ENCODE data around the gene PDLIM4.

Gene PDLIM4

GRCh38 chr5:132227485-132228240 lies 29.8 kb upstream of the PDLIM4 start, which contains the start of gene P4HA2:
Gene P4HA2, minus strand, starts transcription at chr5:132227853. Its CDS starts 9,227 bp downstream, at chr5:132218626.
- no peak for DNase-seq (ENCODE audit: low read depth)

DNA sequence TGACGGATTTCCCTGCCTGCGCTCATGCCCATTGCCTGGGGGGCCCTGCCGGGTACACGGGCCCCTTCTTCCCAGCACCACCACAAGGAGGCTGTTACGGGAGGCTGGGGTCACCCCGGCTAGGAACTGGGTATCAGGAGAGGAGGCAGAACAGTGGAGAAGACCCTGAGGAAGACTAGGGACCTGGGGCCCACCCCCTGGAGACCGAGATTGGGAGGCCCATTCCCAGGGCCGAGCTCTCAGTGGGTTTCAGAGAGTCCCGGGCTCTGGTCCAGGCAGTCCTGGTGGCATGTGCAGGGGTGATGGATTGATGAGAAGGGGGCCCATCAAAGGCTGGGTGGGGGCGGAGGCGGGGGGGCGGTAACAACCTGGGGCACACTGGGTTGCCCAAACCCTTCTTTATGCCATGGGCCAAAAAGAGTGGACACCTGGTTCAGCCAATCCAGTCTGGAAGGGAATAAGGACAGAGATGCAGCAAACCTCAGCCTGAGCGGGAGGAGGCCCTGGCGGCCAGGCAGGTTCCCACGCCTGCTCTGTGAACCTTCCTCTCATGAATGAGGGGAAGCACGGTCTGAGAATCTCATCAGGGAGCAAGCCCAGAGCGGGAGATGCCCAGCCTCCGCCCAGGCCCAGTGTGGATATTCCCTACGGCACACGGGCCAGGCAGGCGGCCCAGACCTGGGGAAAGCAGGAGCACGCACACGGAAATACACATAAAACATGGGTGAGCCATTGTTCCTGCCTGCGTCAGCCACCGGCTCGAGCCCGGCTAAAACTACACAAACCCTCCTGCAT lies 29.1 kb upstream of the PDLIM4 start:
- DNase-seq (ENCODE audit: low read depth), result no peak

- no peak for DNase-seq (ENCODE audit: low read depth)
Measured at GRCh38 chr5:132229236-132229635, 28.3 kb upstream of the PDLIM4 start.

- no peak for DNase-seq (ENCODE audit: low read depth)
Measured at GRCh38 chr5:132230871-132231270, 26.6 kb upstream of the PDLIM4 start.

DNA sequence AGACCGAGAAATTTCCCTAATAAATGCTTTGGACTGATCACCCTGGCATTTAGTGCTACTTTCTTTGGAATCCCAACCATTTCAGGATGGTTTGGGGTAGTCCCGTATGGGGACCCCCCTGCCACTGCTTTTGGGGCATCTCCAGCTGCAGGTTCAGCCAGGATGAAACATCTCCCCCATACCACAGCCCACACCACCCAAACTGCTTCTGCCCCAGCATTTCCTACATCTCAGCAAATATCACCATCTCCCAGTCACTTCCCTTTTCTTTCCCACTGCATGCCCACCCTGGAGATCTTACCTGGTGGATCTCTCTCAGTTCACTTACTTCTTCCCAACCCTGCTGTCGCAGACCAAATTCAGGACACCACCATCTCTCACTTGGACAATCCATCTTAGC lies 25.0 kb upstream of the PDLIM4 start:
- DNase-seq (ENCODE audit: low read depth), result no peak

GRCh38 chr5:132233081-132233480 lies 24.4 kb upstream of the PDLIM4 start:
- no peak for DNase-seq (ENCODE audit: low read depth)

DNA sequence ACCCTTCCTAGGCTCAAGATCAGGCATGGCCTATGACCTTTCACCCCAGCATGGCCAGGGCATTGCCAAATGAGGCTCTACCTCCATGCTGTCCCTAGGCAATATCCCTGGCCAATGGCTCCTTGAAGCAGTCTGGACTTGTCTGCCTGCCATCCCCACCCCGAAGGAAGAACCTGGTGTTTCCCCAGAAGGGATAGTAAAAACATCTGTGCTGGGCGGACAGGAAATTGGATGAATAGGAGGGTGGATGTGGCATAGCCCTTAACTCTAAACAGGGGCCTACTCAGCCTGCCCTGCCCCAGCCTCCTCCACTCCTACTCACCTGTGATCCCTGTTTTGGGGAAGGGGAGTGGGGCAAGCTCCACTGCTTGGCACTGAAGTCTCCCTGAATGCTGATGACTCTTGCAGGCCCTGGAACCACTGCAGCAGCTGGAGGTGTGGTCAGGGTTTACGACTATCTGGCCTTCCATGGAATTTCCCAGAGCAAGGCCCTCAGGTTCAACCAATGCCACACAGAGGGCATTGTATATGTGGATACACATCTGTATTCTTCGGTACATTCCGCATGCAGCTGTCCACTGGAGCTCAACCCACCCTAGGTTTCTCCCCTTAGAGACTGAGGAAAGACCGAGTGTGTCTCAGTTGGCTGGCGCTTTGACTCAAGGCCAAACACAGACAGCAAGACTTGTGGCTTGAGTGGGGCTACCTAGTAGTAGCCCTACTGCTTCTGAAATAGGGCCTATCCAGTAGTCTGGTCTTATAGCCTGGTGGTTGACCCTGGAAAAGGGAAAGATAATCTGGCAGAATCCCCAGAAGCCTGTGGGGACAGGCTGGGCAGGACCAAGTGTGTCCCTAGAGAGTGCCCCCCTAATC lies 23.4 kb upstream of the PDLIM4 start:
- DNase-seq (ENCODE audit: low read depth), result no peak

DNA sequence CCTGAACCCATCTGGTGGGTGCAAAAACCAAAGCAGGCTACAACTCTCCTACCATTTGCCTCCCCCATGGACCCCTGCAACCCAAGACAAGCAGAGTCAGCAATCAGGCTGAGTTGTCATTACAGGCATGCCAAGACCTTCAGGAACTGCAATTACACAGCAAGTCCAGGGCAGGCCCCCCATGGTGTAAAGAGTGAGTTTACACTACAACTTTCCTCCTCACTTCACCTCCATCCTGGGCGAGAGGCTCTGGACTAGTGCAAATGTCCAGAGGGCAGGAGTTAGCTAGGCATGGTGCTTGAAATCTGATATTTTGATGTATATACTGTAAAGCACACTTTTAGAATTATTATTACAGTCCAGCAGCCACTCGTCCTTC lies 22.8 kb upstream of the PDLIM4 start:
- DNase-seq (ENCODE audit: low read depth), result no peak

- DNase-seq (ENCODE audit: low read depth), result no peak
Measured at GRCh38 chr5:132235340-132235739, 22.2 kb upstream of the PDLIM4 start.

DNA sequence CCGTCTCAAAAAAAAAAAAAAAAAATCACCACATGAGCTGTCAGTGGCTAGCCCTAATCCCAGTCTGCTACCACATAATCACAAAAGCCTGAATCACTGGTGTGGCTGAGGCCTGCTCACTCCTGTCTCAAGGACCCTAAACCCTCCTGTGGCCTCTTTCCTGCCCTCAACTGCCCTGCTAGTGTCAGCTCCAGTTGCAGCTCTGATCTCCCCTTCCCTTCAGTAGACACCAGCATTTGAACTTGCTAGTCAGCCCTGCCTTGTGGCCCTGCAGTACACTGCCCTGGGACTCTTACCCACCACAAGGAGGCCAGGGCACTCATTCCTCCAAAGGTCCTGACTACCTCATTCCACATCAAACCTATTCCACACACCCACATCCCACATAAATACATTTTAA lies 20.4 kb upstream of the PDLIM4 start:
- no peak for DNase-seq (ENCODE audit: low read depth)

DNA sequence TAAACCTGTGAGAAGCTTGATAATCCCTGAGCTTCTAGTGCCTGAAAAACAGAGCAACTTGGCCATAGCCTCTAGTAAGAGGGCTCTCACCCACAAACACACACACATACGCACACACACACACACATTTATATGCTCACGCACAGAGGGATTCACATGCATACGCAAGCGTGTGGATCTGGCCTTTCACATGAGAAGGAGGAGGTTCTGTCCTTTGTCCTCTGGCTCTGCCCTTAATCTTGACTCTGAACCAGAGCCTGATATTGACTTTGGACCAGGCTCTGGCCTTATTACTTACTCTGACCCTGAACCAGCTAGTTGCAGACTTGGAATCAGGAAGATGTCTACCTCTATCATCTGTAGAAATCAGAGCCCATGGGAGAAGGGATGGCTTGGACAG lies 19.8 kb upstream of the PDLIM4 start:
- no peak for DNase-seq (ENCODE audit: low read depth)

GRCh38 chr5:132238169-132238744 lies 19.2 kb upstream of the PDLIM4 start:
- DNase-seq (ENCODE audit: low read depth), result no peak

DNA sequence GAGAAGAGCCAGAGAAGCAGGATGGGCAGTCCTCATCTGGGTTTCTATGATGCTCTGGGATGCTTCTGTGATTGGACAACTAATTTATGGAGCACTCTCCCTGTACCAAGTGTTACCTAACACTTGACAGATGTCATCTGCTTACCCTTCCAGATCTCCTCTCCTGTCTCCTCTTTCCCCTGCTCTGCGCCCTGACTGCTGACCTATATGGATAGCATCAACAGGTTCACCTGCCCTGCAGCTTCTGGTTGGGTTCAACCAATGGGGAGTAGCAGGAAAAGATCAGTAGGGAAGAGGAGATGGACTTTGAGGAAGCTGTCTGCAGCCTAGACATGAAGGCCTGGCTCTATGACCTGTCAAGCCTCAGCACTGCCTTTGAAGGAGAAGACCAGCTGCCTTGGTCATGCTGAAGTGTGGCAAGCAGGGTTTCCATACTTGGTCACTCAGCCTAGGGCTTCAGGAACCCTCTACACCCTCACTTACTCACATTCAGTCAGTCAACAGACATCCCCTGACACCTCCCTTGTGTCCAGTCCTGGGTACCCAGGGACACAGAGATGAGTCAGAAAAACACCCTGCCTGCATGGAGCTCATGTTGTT lies 18.5 kb upstream of the PDLIM4 start:
- DNase-seq (ENCODE audit: low read depth), result no peak

GRCh38 chr5:132239776-132240175 lies 17.7 kb upstream of the PDLIM4 start:
- DNase-seq (ENCODE audit: low read depth), result no peak

GRCh38 chr5:132243366-132243977 lies 14.0 kb upstream of the PDLIM4 start:
- no peak for DNase-seq (ENCODE audit: low read depth)

GRCh38 chr5:132245593-132245992 lies 11.9 kb upstream of the PDLIM4 start:
- DNase-seq (ENCODE audit: low read depth), result no peak

DNA sequence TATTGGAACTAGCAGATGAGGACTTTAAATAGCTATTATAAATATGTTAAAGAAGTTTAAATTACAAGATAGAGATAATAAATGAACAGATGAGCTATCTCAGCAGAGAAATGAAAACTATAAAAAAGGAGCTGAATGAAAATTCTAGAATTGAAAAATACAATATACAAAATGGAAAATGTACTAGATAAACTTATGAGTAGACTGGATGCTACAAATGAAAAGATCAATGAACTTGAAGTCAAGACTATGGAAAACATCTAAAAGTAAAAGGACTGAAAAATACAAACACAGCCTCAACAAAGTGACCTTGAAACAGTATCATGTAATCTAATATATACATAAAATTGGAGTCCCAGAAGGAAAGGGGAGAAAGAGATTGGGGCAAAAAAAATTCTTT lies 10.7 kb upstream of the PDLIM4 start:
- DNase-seq (ENCODE audit: low read depth), result no peak

- no peak for DNase-seq (ENCODE audit: low read depth)
Measured at GRCh38 chr5:132250547-132250946, 6.9 kb upstream of the PDLIM4 start.

DNA sequence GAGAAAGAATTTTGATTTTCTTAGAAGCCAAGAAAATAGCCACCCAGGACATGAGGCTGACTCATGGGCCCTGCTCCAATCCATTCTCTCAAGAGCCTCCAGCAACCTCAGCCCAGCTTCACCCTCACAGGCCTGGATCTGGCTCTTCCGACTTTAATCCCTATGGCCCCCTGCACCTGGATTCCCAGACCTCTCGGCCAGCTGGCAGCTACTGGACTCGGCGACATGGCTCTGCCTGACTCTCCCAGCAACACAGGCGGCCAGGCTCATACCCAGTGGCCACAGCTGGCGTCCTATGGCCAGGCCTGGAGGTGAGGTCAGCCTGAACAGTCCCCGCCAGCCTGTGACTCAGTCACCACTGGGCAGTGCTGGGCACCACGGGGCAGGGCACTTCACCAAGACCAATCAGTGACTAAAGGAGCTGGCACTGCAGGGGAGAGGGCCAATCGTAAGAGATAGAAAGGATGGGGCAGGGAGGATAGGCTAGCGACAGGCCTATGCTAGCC lies 6.2 kb upstream of the PDLIM4 start:
- no peak for DNase-seq (ENCODE audit: low read depth)

GRCh38 chr5:132253008-132253441 lies 4.5 kb upstream of the PDLIM4 start:
- DNase-seq (ENCODE audit: low read depth), result no peak
